DLD1 (cell line): ENCODE results near the gene PPM1E.
"Not testable (repeated sequence)": the region's sequence is repeated elsewhere in the genome, so short reads cannot be mapped to it uniquely, and the experiment has no call there.

ENCODE experiments used
- in situ Hi-C: cut with HindIII; loops from 2 replicates; pipeline ENCODE4 v1.10.0; 2017; ENCODE audit warnings: low sequenced_read_pairs

Gene PPM1E

GRCh38 chr17:58944166-58944565 is 188.5 kb downstream of the PPM1E start:
- in situ Hi-C loops = no loop called here

GRCh38 chr17:58947411-58947810 is 191.8 kb downstream of the PPM1E start:
- in situ Hi-C loops = no loop called here

GRCh38 chr17:58947824-58948223 is 192.2 kb downstream of the PPM1E start:
- in situ Hi-C loops = no loop called here

GRCh38 chr17:58954358-58954757 is 198.7 kb downstream of the PPM1E start:
- in situ Hi-C loops = not testable (repeated sequence)

GRCh38 chr17:58956997-58957724 is 201.5 kb downstream of the PPM1E start:
- in situ Hi-C loops = no loop called here

GRCh38 chr17:58957725-58958073 is 202.0 kb downstream of the PPM1E start:
- in situ Hi-C loops = not testable (repeated sequence)

GRCh38 chr17:58960068-58960467 is 204.4 kb downstream of the PPM1E start:
- in situ Hi-C loops = no loop called here

- in situ Hi-C loops = no loop called here
Observed at GRCh38 chr17:58965221-58965620, 209.6 kb downstream of the PPM1E start.

GRCh38 chr17:58966208-58966607 is 210.6 kb downstream of the PPM1E start:
- in situ Hi-C loops = no loop called here

- in situ Hi-C loops = no loop called here
Observed at GRCh38 chr17:58968426-58969061, 212.9 kb downstream of the PPM1E start.

- in situ Hi-C loops = no loop called here
Observed at GRCh38 chr17:58969156-58969555, 213.5 kb downstream of the PPM1E start.

GRCh38 chr17:58969612-58970011 is 214.0 kb downstream of the PPM1E start:
- in situ Hi-C loops = no loop called here

- in situ Hi-C loops = no loop called here
Observed at GRCh38 chr17:58970609-58971450, 215.2 kb downstream of the PPM1E start.

- in situ Hi-C loops = no loop called here
Observed at GRCh38 chr17:58974354-58974753, 218.7 kb downstream of the PPM1E start.

GRCh38 chr17:58976541-58976940 is 220.9 kb downstream of the PPM1E start:
- in situ Hi-C loops = no loop called here

- in situ Hi-C loops = no loop called here
Observed at GRCh38 chr17:58980706-58981481, 225.2 kb downstream of the PPM1E start.

- in situ Hi-C loops = no loop called here
Observed at GRCh38 chr17:58982626-58983025, 227.0 kb downstream of the PPM1E start.

- in situ Hi-C loops = no loop called here
Observed at GRCh38 chr17:58985367-58985766, 229.7 kb downstream of the PPM1E start.

- in situ Hi-C loops = no loop called here
Observed at GRCh38 chr17:58985971-58986370, 230.3 kb downstream of the PPM1E start.

GRCh38 chr17:58989629-58990028 is 234.0 kb downstream of the PPM1E start:
- in situ Hi-C loops = no loop called here

- in situ Hi-C loops = no loop called here
Observed at GRCh38 chr17:58991718-58992331, 236.2 kb downstream of the PPM1E start.
